Measurements from ENCODE around the gene SAPCD1.

DNA sequence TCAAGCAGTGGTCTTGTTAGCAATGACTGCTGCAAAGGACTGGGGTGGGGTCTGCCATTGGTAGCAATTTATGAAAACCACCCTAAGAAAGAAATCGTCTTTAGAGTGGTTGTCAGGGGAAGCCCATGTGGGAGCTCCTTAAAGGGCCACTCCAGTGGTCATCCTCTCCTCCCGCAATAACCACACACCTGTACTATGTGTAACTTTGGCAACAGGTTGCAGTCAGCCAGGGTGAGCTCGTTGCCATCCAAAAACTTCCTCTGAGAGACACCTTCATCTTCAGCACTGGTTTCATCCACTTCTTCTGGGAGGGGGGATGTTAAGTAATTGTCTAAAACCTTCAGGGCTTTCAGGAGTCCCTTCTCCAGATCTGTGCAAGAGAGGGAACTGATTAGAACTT lies 30.4 kb upstream of the SAPCD1 start:
- TF ChIP-seq CTCF (IDR thresholded peaks at IDR 0.05) (no peak), POLR2A (IDR thresholded peaks at IDR 0.05) (no peak), EP300 (IDR thresholded peaks at IDR 0.05) (no peak)
